Measurements from ENCODE around the gene PEG3. TPM values are rescaled to one million over a fixed set of nuclear protein-coding genes. Genes with fewer than 3 reads are reported as not detected.
"Not testable (repeated sequence)": the region's sequence is repeated elsewhere in the genome, so short reads cannot be mapped to it uniquely, and the experiment has no call there.

PEG3 gene
- total RNA-seq, 1 donor from 2014 or later, result 126 TPM

DNA sequence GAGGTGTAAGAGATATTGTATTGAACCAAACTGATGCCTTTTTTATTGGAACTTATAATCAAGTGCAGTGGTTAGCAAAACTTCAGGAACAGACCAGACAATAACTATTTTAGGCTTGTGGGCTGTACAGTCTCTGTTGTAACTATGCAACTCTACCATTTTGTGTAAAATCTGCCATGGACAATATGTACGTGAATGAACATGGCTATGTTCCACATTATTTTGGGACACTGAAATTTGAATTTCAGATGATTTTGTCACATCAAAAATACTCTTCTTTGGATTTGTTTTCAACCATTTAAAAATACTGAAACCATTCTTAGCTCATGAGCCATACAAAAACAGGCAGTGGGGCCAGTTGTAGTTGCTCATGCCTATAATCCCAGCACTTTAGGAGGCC is 27.9 kb upstream of the PEG3 start:
- Histone ChIP-seq H3K27ac (ENCODE audit: low read depth, low read length) (no peak overlapping the region), H3K4me3 (ENCODE audit: low read length in 3 of 3) (no peak overlapping the region), H3K9ac (ENCODE audit: low read depth in 1 of 3, low read length in 3 of 3) (no peak overlapping the region), H3K36me3 (ENCODE audit: control insufficient read depth in 3 of 3, insufficient read depth in 3 of 3, low read length in 3 of 3) (no peaks in the 10 kb centered on the region), H3K4me1 (ENCODE audit: control insufficient read depth in 3 of 3, insufficient read depth in 3 of 3, low read length in 3 of 3) (no peaks in the 10 kb centered on the region), H3K27me3 (ENCODE audit: control insufficient read depth in 3 of 3, insufficient read depth in 3 of 3, low read length in 3 of 3) (no peaks in the 10 kb centered on the region), H3K9me3 (ENCODE audit: control insufficient read depth in 3 of 3, low read length in 3 of 3) (peaks cover 0 to 7% (median 5%) of the 10 kb centered on the region in 3 donors)

DNA sequence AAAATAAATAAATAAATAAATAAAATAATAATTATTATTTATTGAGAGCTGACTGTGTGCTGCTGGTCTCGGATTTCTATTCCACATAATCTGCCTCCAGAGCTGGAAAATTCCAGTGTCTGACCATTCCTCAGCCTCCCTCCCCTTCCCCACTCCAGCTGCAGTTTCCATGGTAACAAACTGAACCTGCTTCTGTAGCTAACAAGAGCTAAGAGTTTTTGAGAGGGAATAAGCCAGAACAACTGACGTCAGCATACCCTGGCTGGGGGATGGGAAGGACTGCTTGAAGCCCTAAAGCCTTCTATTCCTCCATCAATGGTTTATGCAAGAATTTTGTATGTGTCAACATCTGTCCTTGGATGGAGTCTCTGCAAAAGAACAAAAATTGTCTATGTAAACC is 26.0 kb upstream of the PEG3 start:
- H3K36me3 ChIP-seq (ENCODE audit: control insufficient read depth in 3 of 3, insufficient read depth in 3 of 3, low read length in 3 of 3), result no peaks in the 10 kb centered on the region
- H3K4me1 ChIP-seq (ENCODE audit: control insufficient read depth in 3 of 3, insufficient read depth in 3 of 3, low read length in 3 of 3), result no peaks in the 10 kb centered on the region
- no peaks in the 10 kb centered on the region for H3K27me3 ChIP-seq (ENCODE audit: control insufficient read depth in 3 of 3, insufficient read depth in 3 of 3, low read length in 3 of 3)
- peaks cover 3 to 4% (median 3%) of the 10 kb centered on the region in 3 donors for H3K9me3 ChIP-seq (ENCODE audit: control insufficient read depth in 3 of 3, low read length in 3 of 3)
- no peak overlapping the region for H3K27ac ChIP-seq (ENCODE audit: low read depth, low read length)
- H3K4me3 ChIP-seq (ENCODE audit: low read length in 3 of 3), result no peak overlapping the region
- no peak overlapping the region for H3K9ac ChIP-seq (ENCODE audit: low read depth in 1 of 3, low read length in 3 of 3)

DNA sequence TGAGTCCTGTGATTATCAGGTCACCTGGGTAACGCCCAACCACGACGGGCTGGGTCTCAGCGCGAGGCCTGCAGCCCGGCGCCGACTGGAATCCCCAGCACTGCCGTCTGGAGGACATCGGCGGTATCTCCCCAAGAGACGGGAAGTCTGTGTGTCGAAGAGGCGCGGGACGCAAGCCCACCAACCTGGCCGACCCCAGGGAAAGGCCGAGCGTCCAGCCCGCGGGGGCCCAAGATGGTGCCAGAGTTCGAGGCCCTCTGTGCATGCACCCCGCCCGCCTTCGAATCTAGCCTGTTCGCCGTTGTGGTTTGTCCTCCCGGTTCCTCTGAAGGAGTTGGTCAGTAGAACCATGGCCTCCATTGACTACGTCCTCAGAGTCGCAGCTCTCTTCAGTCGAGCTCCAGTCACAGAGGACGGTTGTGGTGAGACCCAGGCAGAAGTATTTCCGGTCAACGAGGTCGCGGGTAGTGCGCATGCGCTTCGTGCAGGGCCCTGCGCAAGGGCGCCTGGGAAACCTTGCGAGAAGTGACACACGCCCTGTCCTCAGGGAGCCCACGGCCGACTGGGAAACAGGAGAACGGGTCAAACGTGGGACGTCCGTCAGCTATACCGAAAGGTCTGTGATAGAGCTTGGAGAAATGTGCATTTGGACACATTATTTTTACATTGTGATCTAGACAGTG is 24.1 kb upstream of the PEG3 start:
- H3K4me3 ChIP-seq (ENCODE audit: low read length in 3 of 3), result no peak overlapping the region
- peaks cover 3 to 4% (median 3%) of the 10 kb centered on the region in 3 donors for H3K9me3 ChIP-seq (ENCODE audit: control insufficient read depth in 3 of 3, low read length in 3 of 3)
- H3K27ac ChIP-seq (ENCODE audit: low read depth, low read length), result no peak overlapping the region
- no peaks in the 10 kb centered on the region for H3K36me3 ChIP-seq (ENCODE audit: control insufficient read depth in 3 of 3, insufficient read depth in 3 of 3, low read length in 3 of 3)
- H3K9ac ChIP-seq (ENCODE audit: low read depth in 1 of 3, low read length in 3 of 3), result no peak overlapping the region
- H3K4me1 ChIP-seq (ENCODE audit: control insufficient read depth in 3 of 3, insufficient read depth in 3 of 3, low read length in 3 of 3), result no peaks in the 10 kb centered on the region
- H3K27me3 ChIP-seq (ENCODE audit: control insufficient read depth in 3 of 3, insufficient read depth in 3 of 3, low read length in 3 of 3), result no peaks in the 10 kb centered on the region

DNA sequence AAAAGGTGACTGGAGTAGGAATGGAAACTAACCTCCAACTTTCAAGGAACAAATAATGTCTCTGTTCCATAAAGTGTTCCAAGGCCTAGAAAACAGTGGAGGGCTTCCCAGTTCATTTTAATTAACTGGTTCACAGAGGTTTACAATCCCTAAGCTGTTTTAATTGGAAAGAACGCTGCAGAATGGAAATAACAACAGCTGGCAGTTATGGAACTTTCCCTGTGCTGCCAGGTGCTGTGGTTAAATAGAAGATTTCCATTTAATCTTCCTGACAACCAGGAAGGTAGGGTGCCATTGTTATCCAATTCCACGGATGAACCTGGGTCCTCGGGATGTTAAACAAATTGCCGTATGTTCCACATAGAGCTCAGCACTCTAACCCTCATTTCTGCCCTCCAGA is 22.2 kb upstream of the PEG3 start:
- H3K27me3 ChIP-seq (ENCODE audit: control insufficient read depth in 3 of 3, insufficient read depth in 3 of 3, low read length in 3 of 3), result no peaks in the 10 kb centered on the region
- no peak overlapping the region for H3K27ac ChIP-seq (ENCODE audit: low read depth, low read length)
- H3K9ac ChIP-seq (ENCODE audit: low read depth in 1 of 3, low read length in 3 of 3), result no peak overlapping the region
- peaks cover 3 to 4% (median 3%) of the 10 kb centered on the region in 3 donors for H3K9me3 ChIP-seq (ENCODE audit: control insufficient read depth in 3 of 3, low read length in 3 of 3)
- H3K4me1 ChIP-seq (ENCODE audit: control insufficient read depth in 3 of 3, insufficient read depth in 3 of 3, low read length in 3 of 3), result no peaks in the 10 kb centered on the region
- H3K4me3 ChIP-seq (ENCODE audit: low read length in 3 of 3), result no peak overlapping the region
- H3K36me3 ChIP-seq (ENCODE audit: control insufficient read depth in 3 of 3, insufficient read depth in 3 of 3, low read length in 3 of 3), result no peaks in the 10 kb centered on the region

DNA sequence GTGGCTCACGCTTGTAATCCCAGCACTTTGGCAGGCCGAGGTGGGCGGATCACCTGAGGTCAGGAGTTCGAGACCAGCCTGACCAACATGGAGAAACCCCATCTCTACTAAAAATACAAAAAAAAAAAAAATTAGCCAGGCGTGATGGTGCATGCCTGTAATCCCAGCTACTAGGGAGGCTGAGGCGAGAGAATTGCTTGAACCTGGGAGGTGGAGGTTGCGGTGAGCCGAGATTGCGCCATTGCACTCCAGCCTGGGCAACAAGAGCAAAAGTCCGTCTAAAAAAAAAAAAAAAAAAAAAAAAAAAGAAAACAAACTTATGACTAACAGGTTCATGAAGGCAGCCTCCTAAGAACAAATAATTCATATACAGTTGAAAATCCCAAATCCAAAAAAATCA is 19.9 kb upstream of the PEG3 start:
- H3K4me3 ChIP-seq (ENCODE audit: low read length in 3 of 3); H3K27me3 ChIP-seq (ENCODE audit: control insufficient read depth in 3 of 3, insufficient read depth in 3 of 3, low read length in 3 of 3); H3K4me1 ChIP-seq (ENCODE audit: control insufficient read depth in 3 of 3, insufficient read depth in 3 of 3, low read length in 3 of 3); H3K36me3 ChIP-seq (ENCODE audit: control insufficient read depth in 3 of 3, insufficient read depth in 3 of 3, low read length in 3 of 3); H3K9me3 ChIP-seq (ENCODE audit: control insufficient read depth in 3 of 3, low read length in 3 of 3); H3K27ac ChIP-seq (ENCODE audit: low read depth, low read length); H3K9ac ChIP-seq (ENCODE audit: low read depth in 1 of 3, low read length in 3 of 3): not testable (repeated sequence)

DNA sequence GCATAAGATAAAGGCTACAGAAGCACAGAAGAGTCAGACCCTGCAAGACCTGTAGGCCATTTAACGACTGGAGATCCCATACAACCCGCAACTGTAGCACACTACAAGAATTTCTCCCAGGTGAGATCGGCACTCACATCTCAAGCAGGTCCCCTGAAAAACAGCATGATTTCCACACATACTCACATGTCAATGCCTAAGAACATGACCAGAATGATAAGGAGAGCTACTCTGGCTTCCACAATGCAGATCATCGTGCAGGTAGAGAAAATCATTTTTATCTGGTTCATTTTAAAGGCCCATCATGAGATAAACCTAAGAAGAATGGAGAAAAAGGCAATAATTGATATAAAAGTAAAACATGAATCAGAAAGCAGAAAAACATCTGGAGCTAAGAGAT is 17.5 kb upstream of the PEG3 start:
- no peaks in the 10 kb centered on the region for H3K4me1 ChIP-seq (ENCODE audit: control insufficient read depth in 3 of 3, insufficient read depth in 3 of 3, low read length in 3 of 3)
- no peaks in the 10 kb centered on the region for H3K36me3 ChIP-seq (ENCODE audit: control insufficient read depth in 3 of 3, insufficient read depth in 3 of 3, low read length in 3 of 3)
- H3K27me3 ChIP-seq (ENCODE audit: control insufficient read depth in 3 of 3, insufficient read depth in 3 of 3, low read length in 3 of 3), result no peaks in the 10 kb centered on the region
- no peak overlapping the region for H3K4me3 ChIP-seq (ENCODE audit: low read length in 3 of 3)
- no peak overlapping the region for H3K27ac ChIP-seq (ENCODE audit: low read depth, low read length)
- H3K9ac ChIP-seq (ENCODE audit: low read depth in 1 of 3, low read length in 3 of 3), result no peak overlapping the region
- peaks cover 0 to 3% (median 0%) of the 10 kb centered on the region in 3 donors for H3K9me3 ChIP-seq (ENCODE audit: control insufficient read depth in 3 of 3, low read length in 3 of 3)

DNA sequence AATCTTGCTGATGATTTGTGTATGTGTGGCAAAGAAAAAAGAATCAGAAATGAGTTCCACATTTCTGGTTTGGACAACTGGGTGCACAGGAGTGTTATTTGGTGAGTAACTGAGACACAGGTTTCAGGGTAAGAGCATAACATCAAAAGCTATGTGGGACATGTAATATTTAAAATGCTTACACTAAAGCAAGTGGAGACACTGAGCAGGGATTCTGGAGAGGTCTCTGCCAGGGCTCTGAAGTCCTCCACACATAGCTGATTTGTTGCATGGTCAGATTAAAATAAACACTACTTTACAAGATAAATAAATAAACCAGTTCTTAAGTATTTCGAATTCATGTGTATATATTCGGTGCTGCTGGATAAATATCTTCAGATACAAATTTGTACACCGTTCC is 16.3 kb upstream of the PEG3 start:
- Histone ChIP-seq H3K9ac (ENCODE audit: low read depth in 1 of 3, low read length in 3 of 3) (no peak overlapping the region), H3K27me3 (ENCODE audit: control insufficient read depth in 3 of 3, insufficient read depth in 3 of 3, low read length in 3 of 3) (no peaks in the 10 kb centered on the region), H3K27ac (ENCODE audit: low read depth, low read length) (no peak overlapping the region)

DNA sequence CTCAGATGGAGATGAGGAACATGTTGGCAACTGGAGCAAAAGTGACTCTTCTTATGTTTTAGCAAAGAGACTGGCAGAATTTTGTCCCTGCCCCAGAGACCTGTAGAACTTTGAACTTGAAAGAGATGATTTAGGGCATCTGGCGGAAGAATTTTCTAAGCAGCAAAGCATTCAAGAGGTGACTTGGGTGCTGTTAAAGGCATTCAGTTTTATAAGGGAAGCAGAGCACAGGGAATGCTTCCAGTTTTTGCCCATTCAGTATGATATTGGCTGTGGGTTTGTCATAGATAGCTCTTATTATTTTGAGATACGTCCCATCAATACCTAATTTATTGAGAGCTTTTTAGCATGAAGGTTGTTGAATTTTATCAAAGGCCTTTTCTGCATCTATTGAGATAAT is 11.8 kb upstream of the PEG3 start:
- not testable (repeated sequence) for H3K9ac ChIP-seq (ENCODE audit: low read depth in 1 of 3, low read length in 3 of 3); H3K4me1 ChIP-seq (ENCODE audit: control insufficient read depth in 3 of 3, insufficient read depth in 3 of 3, low read length in 3 of 3); H3K4me3 ChIP-seq (ENCODE audit: low read length in 3 of 3); H3K36me3 ChIP-seq (ENCODE audit: control insufficient read depth in 3 of 3, insufficient read depth in 3 of 3, low read length in 3 of 3); H3K9me3 ChIP-seq (ENCODE audit: control insufficient read depth in 3 of 3, low read length in 3 of 3); H3K27me3 ChIP-seq (ENCODE audit: control insufficient read depth in 3 of 3, insufficient read depth in 3 of 3, low read length in 3 of 3); H3K27ac ChIP-seq (ENCODE audit: low read depth, low read length)

More for the DNA sequence above, 16.3 kb upstream of the PEG3 start:
- H3K4me3 ChIP-seq (ENCODE audit: low read length in 3 of 3), result no peak overlapping the region
- no peaks in the 10 kb centered on the region for H3K4me1 ChIP-seq (ENCODE audit: control insufficient read depth in 3 of 3, insufficient read depth in 3 of 3, low read length in 3 of 3)
- H3K9me3 ChIP-seq (ENCODE audit: control insufficient read depth in 3 of 3, low read length in 3 of 3), result no peaks in the 10 kb centered on the region
- no peaks in the 10 kb centered on the region for H3K36me3 ChIP-seq (ENCODE audit: control insufficient read depth in 3 of 3, insufficient read depth in 3 of 3, low read length in 3 of 3)

DNA sequence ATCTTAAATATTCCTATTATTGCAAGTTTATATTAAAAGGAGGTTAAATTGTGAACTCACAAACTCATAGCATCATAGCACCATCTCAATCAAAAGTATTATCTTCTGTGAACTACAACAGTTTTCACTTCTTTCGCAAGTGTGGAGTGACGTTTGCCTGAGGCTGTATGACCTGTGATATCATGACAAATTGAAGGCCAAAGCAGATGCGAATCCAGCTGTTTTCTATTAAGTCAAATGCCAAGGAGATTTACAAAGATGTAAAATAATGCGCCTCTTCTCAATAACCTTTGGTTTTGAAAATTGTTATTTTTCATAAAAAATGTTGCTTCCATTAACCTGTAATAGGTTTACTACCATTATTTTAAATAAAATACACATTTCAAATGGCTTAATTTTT is 7.6 kb upstream of the PEG3 start:
- H3K4me1 ChIP-seq (ENCODE audit: control insufficient read depth in 3 of 3, insufficient read depth in 3 of 3, low read length in 3 of 3), result no peaks in the 10 kb centered on the region
- no peaks in the 10 kb centered on the region for H3K36me3 ChIP-seq (ENCODE audit: control insufficient read depth in 3 of 3, insufficient read depth in 3 of 3, low read length in 3 of 3)
- no peak overlapping the region for H3K4me3 ChIP-seq (ENCODE audit: low read length in 3 of 3)
- H3K9me3 ChIP-seq (ENCODE audit: control insufficient read depth in 3 of 3, low read length in 3 of 3), result no peaks in the 10 kb centered on the region
- no peaks in the 10 kb centered on the region for H3K27me3 ChIP-seq (ENCODE audit: control insufficient read depth in 3 of 3, insufficient read depth in 3 of 3, low read length in 3 of 3)
- no peak overlapping the region for H3K27ac ChIP-seq (ENCODE audit: low read depth, low read length)
- no peak overlapping the region for H3K9ac ChIP-seq (ENCODE audit: low read depth in 1 of 3, low read length in 3 of 3)

DNA sequence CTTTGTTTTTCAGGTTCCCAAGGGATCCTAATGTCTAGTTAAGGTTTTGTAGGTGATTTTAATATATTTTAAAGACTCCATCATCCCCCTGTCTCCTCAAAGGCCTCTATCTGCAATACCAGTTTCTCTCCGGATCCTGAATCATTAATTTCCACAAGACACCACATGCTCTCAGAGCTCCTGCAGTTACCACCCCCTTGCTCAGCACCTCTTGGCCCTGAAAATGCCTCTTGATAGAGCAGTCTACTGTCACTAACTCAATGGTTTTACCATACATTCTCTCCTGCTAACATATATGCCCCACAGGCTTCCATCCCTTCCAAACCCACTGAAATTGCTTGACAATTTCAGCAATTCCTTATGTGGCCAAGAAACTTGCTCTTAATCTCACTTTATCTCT is 1.9 kb upstream of the PEG3 start:
- Histone ChIP-seq H3K4me3 (ENCODE audit: low read length in 3 of 3) (no peak overlapping the region), H3K9me3 (ENCODE audit: control insufficient read depth in 3 of 3, low read length in 3 of 3) (peaks cover 0 to 15% (median 5%) of the 10 kb centered on the region in 3 donors), H3K9ac (ENCODE audit: low read depth in 1 of 3, low read length in 3 of 3) (no peak overlapping the region), H3K36me3 (ENCODE audit: control insufficient read depth in 3 of 3, insufficient read depth in 3 of 3, low read length in 3 of 3) (no peaks in the 10 kb centered on the region), H3K27ac (ENCODE audit: low read depth, low read length) (no peak overlapping the region), H3K27me3 (ENCODE audit: control insufficient read depth in 3 of 3, insufficient read depth in 3 of 3, low read length in 3 of 3) (no peaks in the 10 kb centered on the region), H3K4me1 (ENCODE audit: control insufficient read depth in 3 of 3, insufficient read depth in 3 of 3, low read length in 3 of 3) (peaks cover 0 to 7% (median 4%) of the 10 kb centered on the region in 3 donors)

Data from skeletal muscle tissue (tissue), 4 donors.